ENCODE measurements around the gene UBE2E2.
A peak's percentile ranks its signal among the peaks of the same experiment; 100 is the strongest.
"Not testable (repeated sequence)": the region's sequence is repeated elsewhere in the genome, so short reads cannot be mapped to it uniquely, and the experiment has no call there.

The UBE2E2 gene

GRCh38 chr3:23202921-23203707 is at the start of gene UBE2E2:
Gene UBE2E2, plus strand, starts transcription at chr3:23203327.
- DNase-seq (ENCODE audit: low read depth), result no peak

GRCh38 chr3:23153436-23153835 is 49.7 kb upstream of the UBE2E2 start:
- DNase-seq (ENCODE audit: low read depth), result no peak

GRCh38 chr3:23157331-23157730 is 45.8 kb upstream of the UBE2E2 start:
- no peak for DNase-seq (ENCODE audit: low read depth)

GRCh38 chr3:23159929-23160328 is 43.2 kb upstream of the UBE2E2 start:
- peak; percentile 81 for DNase-seq (ENCODE audit: low read depth)

GRCh38 chr3:23161308-23161707 is 41.8 kb upstream of the UBE2E2 start:
- no peak for DNase-seq (ENCODE audit: low read depth)

- no peak for DNase-seq (ENCODE audit: low read depth)
Observed at GRCh38 chr3:23161896-23162570, 41.1 kb upstream of the UBE2E2 start.

- DNase-seq (ENCODE audit: low read depth), result no peak
Observed at GRCh38 chr3:23162934-23163333, 40.2 kb upstream of the UBE2E2 start.

GRCh38 chr3:23164746-23165145 is 38.4 kb upstream of the UBE2E2 start:
- no peak for DNase-seq (ENCODE audit: low read depth)

GRCh38 chr3:23165571-23165970 is 37.6 kb upstream of the UBE2E2 start:
- no peak for DNase-seq (ENCODE audit: low read depth)

GRCh38 chr3:23166276-23166675 is 36.9 kb upstream of the UBE2E2 start:
- no peak for DNase-seq (ENCODE audit: low read depth)

GRCh38 chr3:23166845-23167244 is 36.3 kb upstream of the UBE2E2 start:
- no peak for DNase-seq (ENCODE audit: low read depth)

- no peak for DNase-seq (ENCODE audit: low read depth)
Observed at GRCh38 chr3:23169551-23169950, 33.6 kb upstream of the UBE2E2 start.

- no peak for DNase-seq (ENCODE audit: low read depth)
Observed at GRCh38 chr3:23170291-23170690, 32.8 kb upstream of the UBE2E2 start.

GRCh38 chr3:23172059-23172458 is 31.1 kb upstream of the UBE2E2 start:
- no peak for DNase-seq (ENCODE audit: low read depth)

GRCh38 chr3:23174426-23175039 is 28.6 kb upstream of the UBE2E2 start:
- DNase-seq (ENCODE audit: low read depth), result no peak

- no peak for DNase-seq (ENCODE audit: low read depth)
Observed at GRCh38 chr3:23175341-23176083, 27.6 kb upstream of the UBE2E2 start.

- DNase-seq (ENCODE audit: low read depth), result not testable (repeated sequence)
Observed at GRCh38 chr3:23176839-23177238, 26.3 kb upstream of the UBE2E2 start.

- no peak for DNase-seq (ENCODE audit: low read depth)
Observed at GRCh38 chr3:23182996-23183513, 20.1 kb upstream of the UBE2E2 start.

GRCh38 chr3:23183731-23184130 is 19.4 kb upstream of the UBE2E2 start:
- DNase-seq (ENCODE audit: low read depth), result no peak

- no peak for DNase-seq (ENCODE audit: low read depth)
Observed at GRCh38 chr3:23185861-23186260, 17.3 kb upstream of the UBE2E2 start.

GRCh38 chr3:23189187-23189586 is 13.9 kb upstream of the UBE2E2 start:
- no peak for DNase-seq (ENCODE audit: low read depth)

GRCh38 chr3:23192816-23193215 is 10.3 kb upstream of the UBE2E2 start:
- DNase-seq (ENCODE audit: low read depth), result no peak

Data from non-pigmented ciliary epithelial cell (primary cell).